Stimulated activated CD8-positive, alpha-beta memory T cell treated with anti-CD3 and anti-CD28 coated beads, Interleukin-12 subunit alpha, Interleukin-12 subunit beta, amount 100 ng/mL, for 1 hour (primary cell): Measurements from ENCODE around the gene PXT1.

Experiments
- DNase-seq: peaks from one replicate; pipeline ENCODE4 v3.0.0-alpha.2; 2020; ENCODE audit warnings: low read depth

The PXT1 gene

GRCh38 chr6:36346486-36347273 lies 96.0 kb downstream of the PXT1 start:
- DNase-seq = no peak

- no peak for DNase-seq
Measured at GRCh38 chr6:36345681-36346466, 96.8 kb downstream of the PXT1 start.

- DNase-seq = no peak
Measured at GRCh38 chr6:36343109-36343680, 99.5 kb downstream of the PXT1 start.

- peak; percentile 49 for DNase-seq
Measured at GRCh38 chr6:36340618-36341454, 101.8 kb downstream of the PXT1 start.
